Inferior parietal cortex (tissue), 1 donor: ENCODE results near the gene ASTN2.

Experiments used
- DNase-seq: peaks from one replicate; pipeline ENCODE4 v3.0.0-alpha.2; 2016; ENCODE audit errors: extremely low spot score

The ASTN2 gene

GRCh38 chr9:117245175-117245829, 169.6 kb downstream of the ASTN2 start:
- no peak for DNase-seq

GRCh38 chr9:117242082-117242481, 172.8 kb downstream of the ASTN2 start:
- no peak for DNase-seq

- DNase-seq, result no peak
These were observed 175.4 kb downstream of the ASTN2 start for GRCh38 chr9:117239428-117239827.

- no peak for DNase-seq
These were observed 180.8 kb downstream of the ASTN2 start for GRCh38 chr9:117234103-117234502.

- DNase-seq, result no peak
These were observed 181.8 kb downstream of the ASTN2 start for GRCh38 chr9:117233016-117233415.

GRCh38 chr9:117232281-117232680, 182.6 kb downstream of the ASTN2 start:
- DNase-seq, result no peak

- DNase-seq, result no peak
These were observed 183.8 kb downstream of the ASTN2 start for GRCh38 chr9:117231012-117231411.

GRCh38 chr9:117224695-117225094, 190.2 kb downstream of the ASTN2 start:
- no peak for DNase-seq

- no peak for DNase-seq
These were observed 195.9 kb downstream of the ASTN2 start for GRCh38 chr9:117218951-117219350.

GRCh38 chr9:117214416-117214815, 200.4 kb downstream of the ASTN2 start:
- no peak for DNase-seq

GRCh38 chr9:117211280-117211679, 203.6 kb downstream of the ASTN2 start:
- DNase-seq, result no peak

GRCh38 chr9:117205806-117206205, 209.1 kb downstream of the ASTN2 start:
- DNase-seq, result no peak

GRCh38 chr9:117204971-117205370, 209.9 kb downstream of the ASTN2 start:
- DNase-seq, result no peak

GRCh38 chr9:117191504-117192261, 223.2 kb downstream of the ASTN2 start:
- DNase-seq, result no peak

- no peak for DNase-seq
These were observed 225.7 kb downstream of the ASTN2 start for GRCh38 chr9:117189121-117189520.

GRCh38 chr9:117188394-117188793, 226.5 kb downstream of the ASTN2 start:
- DNase-seq, result no peak

- no peak for DNase-seq
These were observed 227.4 kb downstream of the ASTN2 start for GRCh38 chr9:117187498-117187897.

GRCh38 chr9:117184173-117184572, 230.7 kb downstream of the ASTN2 start:
- DNase-seq, result no peak

GRCh38 chr9:117182046-117182445, 232.8 kb downstream of the ASTN2 start:
- DNase-seq, result no peak

GRCh38 chr9:117180896-117181445, 233.9 kb downstream of the ASTN2 start:
- no peak for DNase-seq

GRCh38 chr9:117178596-117179375, 236.1 kb downstream of the ASTN2 start:
- no peak for DNase-seq

GRCh38 chr9:117170567-117170966, 244.3 kb downstream of the ASTN2 start:
- DNase-seq, result no peak
